Spleen (tissue), 7 donors: ENCODE results near the gene CD40.

Experiments
- CTCF ChIP-seq, 11 experiments: fragments of 200-600 bp in 7 of 11; fragments of 450-650 bp in 4 of 11; sonication (generic) in 4 of 11; IDR thresholded peaks in 8 of 11; conservative IDR thresholded peaks in 3 of 11; 1 replicate in 7 of 11; 2 replicates in 4 of 11; pipeline versions ENCODE4 v1.4.0 to v1.8.0; 2016 to 2021; ENCODE audit warnings: antibody characterized with exemption in 11 of 11, inconsistent platforms in 4 of 11, mild to moderate bottlenecking in 1 of 11
- POLR2A ChIP-seq, 3 donors: fragments of 450-650 bp; IDR thresholded peaks; one replicate each; pipeline ENCODE4 v1.5.1; 2017; ENCODE audit warnings: antibody characterized with exemption in 3 of 3, mild to moderate bottlenecking in 1 of 3
- donor health status: DM: no; HTN: no; CAD: no; lungs with moderate emphysema.
- donor health status: DM: no; HTN: no; CAD: no.
- donor health status: DM: no; HTN: no; CAD: no.

DNA sequence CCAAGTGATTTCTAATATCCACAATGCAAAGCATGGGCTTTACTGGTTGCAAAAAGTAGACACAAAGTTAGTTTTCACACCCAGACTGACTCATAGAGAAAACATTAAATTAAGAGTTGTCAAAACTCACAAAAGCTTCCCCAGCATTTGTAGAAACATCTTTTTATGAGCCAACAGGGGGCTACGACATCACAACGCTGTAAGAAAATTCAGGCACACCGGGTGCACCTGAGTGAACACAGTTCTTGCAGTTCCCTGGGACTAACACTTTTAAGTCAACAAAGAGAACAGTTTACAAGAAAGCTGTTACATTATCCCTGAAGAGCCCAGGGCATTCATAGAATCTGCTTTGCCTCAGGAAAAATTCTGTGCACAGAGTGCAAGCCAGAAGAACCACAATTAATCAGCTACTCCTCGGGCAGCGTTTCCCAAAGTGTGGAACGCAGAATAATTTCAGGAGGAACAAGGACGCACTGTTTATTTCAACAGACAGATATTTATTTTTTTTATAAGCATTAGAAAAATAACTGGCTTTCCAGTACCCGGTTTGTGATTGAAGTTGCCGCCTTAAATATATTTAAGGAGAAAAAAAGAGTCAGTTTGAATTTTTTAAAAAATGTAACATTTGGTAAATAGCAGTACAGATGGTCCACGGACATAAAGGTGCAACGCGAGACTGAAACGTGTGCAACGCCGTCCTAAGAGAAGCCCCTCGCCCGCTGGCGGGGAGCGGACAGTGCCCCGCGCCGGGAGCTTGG, 29.5 kb upstream of the CD40 start:
- TF ChIP-seq CTCF (IDR thresholded peaks at IDR 0.05 in 8 of 11, conservative IDR thresholded peaks at IDR 0.05 in 3 of 11) = no peak
- no peak for TF ChIP-seq POLR2A (IDR thresholded peaks at IDR 0.05)
